NT2/D1 (cell line): ENCODE results near the gene PKN2.

Experiments used
- DNase-seq: peaks from one replicate; pipeline ENCODE4 v3.0.0-alpha.2; 2011; ENCODE audit warnings: low read depth, low spot score
- H3K27me3 ChIP-seq: 2 replicates; pipeline ENCODE4 v1.6.0; 2011; ENCODE audit warnings: mild to moderate bottlenecking; ENCODE audit not compliant: insufficient read length, insufficient read depth
- H3K36me3 ChIP-seq: 2 replicates; pipeline ENCODE4 v1.6.1; 2011; ENCODE audit warnings: mild to moderate bottlenecking, low read length, mixed read lengths; ENCODE audit not compliant: insufficient read depth, insufficient read length
- H3K4me1 ChIP-seq: 2 replicates; pipeline ENCODE4 v1.5.1; 2011; ENCODE audit not compliant: insufficient read depth, insufficient read length
- H3K4me3 ChIP-seq: 2 replicates; pipeline ENCODE4 v1.5.1; 2011; ENCODE audit warnings: low read depth; ENCODE audit not compliant: insufficient read length
- H3K9ac ChIP-seq: 2 replicates; pipeline ENCODE4 v1.6.0; 2011; ENCODE audit warnings: low read depth; ENCODE audit not compliant: insufficient read length
- H3K9me3 ChIP-seq: 2 replicates; pipeline ENCODE4 v1.5.1; 2011; ENCODE audit warnings: mild to moderate bottlenecking, low read length; ENCODE audit not compliant: insufficient read depth
- SUZ12 ChIP-seq: IDR thresholded peaks from 2 replicates; pipeline ENCODE4 v1.6.1; 2011; ENCODE audit not compliant: insufficient read length, insufficient read depth; ENCODE audit errors: extremely low read depth
- YY1 ChIP-seq: IDR thresholded peaks from 2 replicates; pipeline ENCODE4 v1.6.1; 2011; ENCODE audit not compliant: insufficient read length, insufficient read depth
- ZNF274 ChIP-seq: IDR thresholded peaks from 2 replicates; pipeline ENCODE4 v1.6.1; 2011; ENCODE audit warnings: mild to moderate bottlenecking, low read depth, low read length

The PKN2 gene

DNA sequence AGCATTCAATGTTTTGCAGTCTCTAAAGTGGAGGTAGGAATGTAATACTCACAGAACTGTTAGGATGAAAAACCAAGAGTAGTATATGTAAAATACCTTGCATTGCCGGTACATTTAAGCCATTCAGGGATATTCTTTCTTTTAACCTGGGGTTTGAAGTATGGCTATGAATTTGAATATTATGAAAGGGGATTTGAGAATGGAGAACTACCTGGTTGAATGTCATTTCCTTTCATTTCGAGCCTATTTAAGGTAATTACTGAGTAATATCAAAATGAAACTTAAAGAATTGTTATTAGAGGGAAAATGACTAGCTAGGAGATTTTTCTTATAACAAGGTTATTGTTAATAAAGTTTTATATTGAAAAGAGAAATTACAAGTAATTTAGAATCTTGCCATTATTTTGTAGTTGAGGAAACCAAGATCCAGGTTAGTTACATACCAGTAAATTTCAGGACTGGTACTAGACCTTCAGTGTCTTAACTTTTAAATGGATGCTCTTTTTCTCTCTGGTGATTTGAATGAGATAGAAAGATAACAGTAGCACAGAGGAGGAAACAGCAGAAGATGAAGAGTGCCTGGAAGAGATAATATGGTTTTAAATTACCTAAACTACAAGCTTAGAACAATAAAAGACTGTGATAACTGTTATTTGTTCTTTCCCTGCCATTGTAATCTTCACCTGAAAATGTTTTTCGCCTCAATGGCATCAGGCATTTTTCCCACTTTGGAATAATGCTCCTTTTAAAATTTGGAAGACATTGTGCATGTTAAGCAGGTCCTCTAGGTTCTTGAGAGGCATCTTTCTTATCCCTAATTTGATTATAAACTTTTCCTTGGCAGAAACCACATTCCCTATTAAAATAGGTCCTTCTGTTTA lies 103.2 kb downstream of the PKN2 start:
- H3K4me3 ChIP-seq = no peak overlapping the region
- no peak overlapping the region for H3K9ac ChIP-seq
- H3K27me3 ChIP-seq = no peaks in the 10 kb centered on the region
- TF ChIP-seq ZNF274 (no peak), SUZ12 (no peak), YY1 (no peak)
- DNase-seq = no peak
- no peaks in the 10 kb centered on the region for H3K4me1 ChIP-seq
- peaks cover 46% of the 10 kb centered on the region for H3K36me3 ChIP-seq
- no peaks in the 10 kb centered on the region for H3K9me3 ChIP-seq

DNA sequence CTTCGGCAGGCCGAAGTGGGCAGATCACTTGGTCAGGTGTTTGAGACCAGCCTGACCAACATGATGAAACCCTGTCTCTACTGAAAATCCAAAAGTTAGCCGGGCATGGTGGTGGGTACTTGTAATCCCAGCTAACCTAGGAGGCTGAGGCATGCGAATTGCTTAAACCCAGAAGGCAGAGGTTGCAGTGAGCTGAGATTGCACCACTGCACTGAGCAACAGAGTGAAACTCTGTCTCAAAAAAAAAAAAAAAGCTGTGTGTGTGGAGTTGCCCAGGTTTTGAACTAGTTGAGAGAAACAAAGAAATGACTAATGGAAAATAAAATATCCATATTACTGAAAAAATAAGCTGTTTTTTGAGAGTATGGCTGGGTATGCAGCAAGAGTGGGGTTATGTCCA lies 107.1 kb downstream of the PKN2 start:
- Histone ChIP-seq H3K36me3 (peaks cover 42% of the 10 kb centered on the region), H3K27me3 (no peaks in the 10 kb centered on the region), H3K4me3 (no peak overlapping the region), H3K9me3 (no peaks in the 10 kb centered on the region), H3K4me1 (no peaks in the 10 kb centered on the region), H3K9ac (no peak overlapping the region)
- no peak for DNase-seq
- no peak for TF ChIP-seq ZNF274
- TF ChIP-seq YY1 = no peak
- TF ChIP-seq SUZ12 = no peak

DNA sequence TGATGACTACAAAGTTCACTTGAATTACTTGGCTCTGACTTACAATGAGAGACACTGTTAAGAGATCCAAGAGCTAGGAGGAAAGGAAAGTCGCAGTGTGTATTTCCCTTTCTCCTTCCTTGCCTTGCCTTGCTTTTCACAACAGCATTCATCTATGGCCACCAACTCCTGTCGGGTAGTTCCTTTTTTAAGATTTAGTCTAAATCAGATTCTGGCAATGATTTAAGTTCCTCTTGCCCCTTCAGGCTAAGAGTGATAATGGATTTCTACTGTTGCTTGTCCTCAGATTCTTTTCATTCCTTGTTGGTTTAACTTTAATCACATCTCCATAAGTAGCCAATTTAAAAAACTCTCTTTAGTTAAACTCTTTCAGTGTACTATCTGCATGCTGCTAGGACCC lies 115.4 kb downstream of the PKN2 start:
- H3K4me1 ChIP-seq = no peaks in the 10 kb centered on the region
- peaks cover 30% of the 10 kb centered on the region for H3K36me3 ChIP-seq
- H3K4me3 ChIP-seq = no peak overlapping the region
- H3K9ac ChIP-seq = no peak overlapping the region
- TF ChIP-seq SUZ12 (no peak), ZNF274 (no peak), YY1 (no peak)
- no peak for DNase-seq
- no peaks in the 10 kb centered on the region for H3K27me3 ChIP-seq
- H3K9me3 ChIP-seq = peaks cover 25% of the 10 kb centered on the region

DNA sequence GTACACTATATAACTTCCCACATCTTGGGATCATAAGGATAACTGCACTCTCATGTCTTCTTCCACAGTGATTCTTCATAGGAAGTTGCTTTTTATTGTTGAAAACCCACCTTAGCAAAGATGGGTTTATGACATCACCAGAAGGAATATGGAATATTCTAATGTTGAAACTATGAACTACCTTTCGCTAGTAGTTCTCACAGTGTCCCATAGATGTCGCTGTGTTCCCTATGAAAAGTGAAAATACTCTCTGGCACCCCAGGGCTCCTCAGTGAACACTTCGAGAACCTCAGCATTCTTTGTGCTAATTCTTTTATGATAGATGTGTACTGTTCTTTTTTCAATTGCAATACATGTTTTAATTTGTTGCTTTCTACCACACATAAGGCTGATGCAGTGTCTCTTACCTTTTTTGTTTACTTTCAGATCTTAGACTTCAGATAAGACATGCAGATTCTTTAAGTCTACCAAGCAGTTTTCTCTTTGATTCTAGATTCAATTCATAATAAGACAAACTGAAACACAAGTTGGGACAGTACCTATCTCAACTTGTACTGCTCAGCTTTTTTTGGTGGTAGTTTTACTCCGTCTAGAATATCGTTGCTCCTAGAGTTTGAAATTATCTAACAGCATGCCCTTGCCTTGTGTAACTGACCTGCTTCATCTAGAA lies 116.4 kb downstream of the PKN2 start:
- H3K36me3 ChIP-seq = peaks cover 40% of the 10 kb centered on the region
- DNase-seq = no peak
- no peaks in the 10 kb centered on the region for H3K27me3 ChIP-seq
- H3K4me3 ChIP-seq = no peak overlapping the region
- peaks cover 25% of the 10 kb centered on the region for H3K9me3 ChIP-seq
- TF ChIP-seq YY1 = no peak
- TF ChIP-seq ZNF274 = no peak
- no peak for TF ChIP-seq SUZ12
- no peak overlapping the region for H3K9ac ChIP-seq
- no peaks in the 10 kb centered on the region for H3K4me1 ChIP-seq

DNA sequence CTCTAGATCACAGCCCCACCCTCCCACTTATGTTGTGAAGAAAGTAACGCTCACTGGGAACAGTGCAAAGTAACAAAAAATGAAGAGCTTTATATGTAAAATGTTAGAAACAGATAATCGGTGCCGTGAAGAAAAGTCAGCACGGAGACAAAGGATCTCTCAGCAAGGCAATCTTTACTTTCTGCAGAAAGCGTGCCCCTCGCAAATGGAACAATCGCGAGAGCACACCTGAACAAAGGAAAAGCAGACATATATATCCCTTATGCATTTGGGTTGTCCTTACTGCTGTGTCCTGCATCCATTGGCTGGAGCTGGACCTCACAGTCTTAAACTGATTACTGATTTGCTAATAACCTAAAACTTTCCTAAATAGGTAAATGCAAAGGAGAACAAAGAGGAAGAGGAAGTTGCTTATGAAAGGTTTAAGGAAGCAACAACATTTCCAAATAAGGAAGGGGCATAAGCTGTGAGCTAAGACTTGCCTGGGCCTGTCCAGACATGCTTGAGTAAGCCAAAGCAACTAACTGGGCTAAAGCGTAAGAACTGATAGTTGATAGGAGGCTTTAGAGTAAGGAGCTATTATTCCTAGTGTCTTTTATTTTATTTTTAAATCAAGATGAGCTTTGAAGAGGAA lies 117.6 kb downstream of the PKN2 start:
- Histone ChIP-seq H3K4me1 (no peaks in the 10 kb centered on the region), H3K27me3 (no peaks in the 10 kb centered on the region), H3K9me3 (peaks cover 25% of the 10 kb centered on the region), H3K36me3 (peaks cover 49% of the 10 kb centered on the region), H3K4me3 (no peak overlapping the region), H3K9ac (no peak overlapping the region)
- no peak for DNase-seq
- TF ChIP-seq YY1 (no peak), SUZ12 (no peak), ZNF274 (no peak)

DNA sequence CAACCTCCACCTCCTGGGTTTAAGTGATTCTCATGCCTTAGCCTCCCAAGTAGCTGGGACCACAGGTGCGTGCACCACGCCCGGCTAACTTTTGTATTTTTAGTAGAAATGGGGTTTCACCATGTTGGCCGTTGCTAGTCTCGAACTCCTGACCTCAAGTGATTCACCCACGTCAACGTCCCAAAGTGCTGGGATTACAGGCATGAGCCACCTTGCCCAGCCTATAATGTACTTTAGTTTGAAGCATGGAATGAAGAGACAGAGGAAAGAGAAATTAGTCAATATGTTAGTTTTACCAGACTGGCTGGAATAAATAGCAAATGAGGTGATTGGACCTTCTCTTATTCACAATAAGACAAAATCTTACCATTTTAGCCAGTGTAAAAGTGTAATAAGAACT lies 118.3 kb downstream of the PKN2 start:
- Histone ChIP-seq H3K9ac (no peak overlapping the region), H3K4me1 (no peaks in the 10 kb centered on the region), H3K27me3 (no peaks in the 10 kb centered on the region), H3K9me3 (peaks cover 25% of the 10 kb centered on the region), H3K4me3 (no peak overlapping the region), H3K36me3 (peaks cover 55% of the 10 kb centered on the region)
- TF ChIP-seq YY1 (no peak), ZNF274 (no peak), SUZ12 (no peak)
- no peak for DNase-seq

DNA sequence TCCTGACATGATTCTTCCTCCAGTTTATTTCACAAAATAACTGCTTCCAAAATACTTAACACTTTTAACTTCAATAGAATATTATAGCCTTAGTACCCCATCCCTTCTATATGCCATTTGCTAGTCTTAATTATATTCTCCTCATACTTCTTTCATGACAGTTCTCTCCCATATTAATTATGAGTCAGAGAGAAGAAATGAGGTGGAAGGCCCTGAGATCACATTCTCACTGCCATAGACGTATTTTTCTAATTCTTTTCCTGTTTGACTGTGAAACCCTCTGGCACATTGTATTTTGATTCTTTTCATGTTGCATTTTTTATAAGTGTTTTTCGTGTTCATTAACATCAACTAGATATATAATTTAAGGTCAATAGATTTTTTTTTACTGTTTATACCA lies 118.9 kb downstream of the PKN2 start:
- H3K36me3 ChIP-seq = peaks cover 59% of the 10 kb centered on the region
- no peak overlapping the region for H3K4me3 ChIP-seq
- H3K27me3 ChIP-seq = no peaks in the 10 kb centered on the region
- H3K4me1 ChIP-seq = no peaks in the 10 kb centered on the region
- H3K9ac ChIP-seq = no peak overlapping the region
- H3K9me3 ChIP-seq = peaks cover 25% of the 10 kb centered on the region
- no peak for DNase-seq
- TF ChIP-seq YY1 (no peak), SUZ12 (no peak), ZNF274 (no peak)
